Measurements from ENCODE around the gene CRCP.

CRCP gene

GRCh38 chr7:66186991-66187390 lies 72.3 kb downstream of the CRCP start:
- DNase-seq (ENCODE audit: low read depth, low spot score) = no peak
- Histone ChIP-seq H3K9me3 (ENCODE audit: insufficient read depth, low read length) (peaks cover 6% of the 10 kb centered on the region; the same call in 1 of the 2 replicates), H3K9ac (ENCODE audit: insufficient read length, low read depth) (no peak overlapping the region), H3K4me1 (ENCODE audit: insufficient read depth, insufficient read length) (no peaks in the 10 kb centered on the region), H3K36me3 (ENCODE audit: insufficient read depth, insufficient read length, low read length) (no peaks in the 10 kb centered on the region), H3K4me3 (ENCODE audit: insufficient read length, low read depth) (no peak overlapping the region), H3K27me3 (ENCODE audit: insufficient read depth, insufficient read length) (no peaks in the 10 kb centered on the region)
- TF ChIP-seq SUZ12 (IDR thresholded peaks at IDR 0.05; ENCODE audit: extremely low read depth, insufficient read depth, insufficient read length) (no peak), ZNF274 (IDR thresholded peaks at IDR 0.05; ENCODE audit: low read depth, low read length) (no peak), YY1 (IDR thresholded peaks at IDR 0.05; ENCODE audit: insufficient read depth, insufficient read length) (no peak)

GRCh38 chr7:66187905-66188304 lies 73.3 kb downstream of the CRCP start:
- no peaks in the 10 kb centered on the region for H3K27me3 ChIP-seq (ENCODE audit: insufficient read depth, insufficient read length)
- H3K9ac ChIP-seq (ENCODE audit: insufficient read length, low read depth) = no peak overlapping the region
- TF ChIP-seq YY1 (IDR thresholded peaks at IDR 0.05; ENCODE audit: insufficient read depth, insufficient read length) = no peak
- TF ChIP-seq SUZ12 (IDR thresholded peaks at IDR 0.05; ENCODE audit: extremely low read depth, insufficient read depth, insufficient read length) = no peak
- no peak for TF ChIP-seq ZNF274 (IDR thresholded peaks at IDR 0.05; ENCODE audit: low read depth, low read length)
- H3K4me1 ChIP-seq (ENCODE audit: insufficient read depth, insufficient read length) = no peaks in the 10 kb centered on the region
- no peak for DNase-seq (ENCODE audit: low read depth, low spot score)
- no peaks in the 10 kb centered on the region for H3K36me3 ChIP-seq (ENCODE audit: insufficient read depth, insufficient read length, low read length)
- no peak overlapping the region for H3K4me3 ChIP-seq (ENCODE audit: insufficient read length, low read depth)
- peaks cover 6% of the 10 kb centered on the region; the same call in 1 of the 2 replicates for H3K9me3 ChIP-seq (ENCODE audit: insufficient read depth, low read length)

GRCh38 chr7:66188645-66189044 lies 74.0 kb downstream of the CRCP start:
- no peak overlapping the region for H3K4me3 ChIP-seq (ENCODE audit: insufficient read length, low read depth)
- TF ChIP-seq ZNF274 (IDR thresholded peaks at IDR 0.05; ENCODE audit: low read depth, low read length) (no peak), SUZ12 (IDR thresholded peaks at IDR 0.05; ENCODE audit: extremely low read depth, insufficient read depth, insufficient read length) (no peak), YY1 (IDR thresholded peaks at IDR 0.05; ENCODE audit: insufficient read depth, insufficient read length) (no peak)
- no peaks in the 10 kb centered on the region for H3K27me3 ChIP-seq (ENCODE audit: insufficient read depth, insufficient read length)
- no peak overlapping the region for H3K9ac ChIP-seq (ENCODE audit: insufficient read length, low read depth)
- no peaks in the 10 kb centered on the region for H3K36me3 ChIP-seq (ENCODE audit: insufficient read depth, insufficient read length, low read length)
- DNase-seq (ENCODE audit: low read depth, low spot score) = no peak
- peaks cover 6% of the 10 kb centered on the region; the same call in 1 of the 2 replicates for H3K9me3 ChIP-seq (ENCODE audit: insufficient read depth, low read length)
- no peaks in the 10 kb centered on the region for H3K4me1 ChIP-seq (ENCODE audit: insufficient read depth, insufficient read length)

DNA sequence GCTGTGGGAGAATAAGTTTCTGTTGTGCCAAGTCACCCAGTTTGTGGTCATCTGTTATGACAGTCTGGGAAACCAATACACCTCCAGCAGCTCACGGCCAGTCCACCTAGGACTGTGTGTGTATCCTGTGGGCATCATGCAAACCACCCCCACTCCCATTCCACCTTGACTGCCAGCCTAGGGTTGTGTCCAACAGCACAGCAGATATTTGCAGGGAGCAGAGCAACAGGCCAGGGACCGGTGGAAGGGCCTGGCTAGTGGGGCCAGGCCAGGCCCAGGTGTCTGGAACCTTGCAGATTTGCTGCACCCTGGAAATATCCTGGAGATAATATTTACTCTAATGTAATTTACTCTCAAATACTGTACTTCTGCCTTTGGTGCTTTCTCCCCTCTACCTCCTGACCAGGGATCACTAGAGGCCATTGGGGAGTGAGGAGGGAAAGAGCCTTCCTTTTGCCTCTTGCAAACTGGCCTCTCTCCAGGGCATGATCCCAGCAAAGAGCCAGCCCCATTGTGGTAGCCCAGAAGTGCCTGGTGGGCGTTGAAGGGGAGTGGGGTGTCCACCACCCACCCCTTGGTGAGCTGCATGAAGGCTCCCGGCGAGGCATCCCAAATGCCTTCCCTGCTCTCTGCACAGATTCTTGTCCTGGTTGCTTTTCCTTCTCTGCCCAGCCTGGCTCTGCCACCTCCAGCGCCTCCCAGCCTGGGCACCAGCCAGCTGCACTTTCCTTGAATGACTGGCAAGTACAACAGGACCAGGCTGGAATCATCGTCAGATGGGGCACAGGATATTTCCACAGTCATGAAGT lies 75.3 kb downstream of the CRCP start:
- H3K27me3 ChIP-seq (ENCODE audit: insufficient read depth, insufficient read length) = no peaks in the 10 kb centered on the region
- no peaks in the 10 kb centered on the region for H3K4me1 ChIP-seq (ENCODE audit: insufficient read depth, insufficient read length)
- H3K36me3 ChIP-seq (ENCODE audit: insufficient read depth, insufficient read length, low read length) = no peaks in the 10 kb centered on the region
- no peak for DNase-seq (ENCODE audit: low read depth, low spot score)
- TF ChIP-seq YY1 (IDR thresholded peaks at IDR 0.05; ENCODE audit: insufficient read depth, insufficient read length) = no peak
- no peak for TF ChIP-seq ZNF274 (IDR thresholded peaks at IDR 0.05; ENCODE audit: low read depth, low read length)
- TF ChIP-seq SUZ12 (IDR thresholded peaks at IDR 0.05; ENCODE audit: extremely low read depth, insufficient read depth, insufficient read length) = no peak
- no peak overlapping the region for H3K4me3 ChIP-seq (ENCODE audit: insufficient read length, low read depth)
- H3K9ac ChIP-seq (ENCODE audit: insufficient read length, low read depth) = no peak overlapping the region
- H3K9me3 ChIP-seq (ENCODE audit: insufficient read depth, low read length) = peaks cover 6% of the 10 kb centered on the region; the same call in 1 of the 2 replicates

GRCh38 chr7:66190504-66190857 lies 75.8 kb downstream of the CRCP start:
- no peaks in the 10 kb centered on the region for H3K27me3 ChIP-seq (ENCODE audit: insufficient read depth, insufficient read length)
- H3K36me3 ChIP-seq (ENCODE audit: insufficient read depth, insufficient read length, low read length) = no peaks in the 10 kb centered on the region
- H3K9me3 ChIP-seq (ENCODE audit: insufficient read depth, low read length) = peaks cover 6% of the 10 kb centered on the region; the same call in 1 of the 2 replicates
- TF ChIP-seq YY1 (IDR thresholded peaks at IDR 0.05; ENCODE audit: insufficient read depth, insufficient read length) (no peak), ZNF274 (IDR thresholded peaks at IDR 0.05; ENCODE audit: low read depth, low read length) (no peak), SUZ12 (IDR thresholded peaks at IDR 0.05; ENCODE audit: extremely low read depth, insufficient read depth, insufficient read length) (no peak)
- H3K4me3 ChIP-seq (ENCODE audit: insufficient read length, low read depth) = no peak overlapping the region
- H3K9ac ChIP-seq (ENCODE audit: insufficient read length, low read depth) = no peak overlapping the region
- DNase-seq (ENCODE audit: low read depth, low spot score) = no peak
- H3K4me1 ChIP-seq (ENCODE audit: insufficient read depth, insufficient read length) = no peaks in the 10 kb centered on the region

GRCh38 chr7:66193146-66193725 lies 78.6 kb downstream of the CRCP start:
- H3K36me3 ChIP-seq (ENCODE audit: insufficient read depth, insufficient read length, low read length) = no peaks in the 10 kb centered on the region
- no peak overlapping the region for H3K4me3 ChIP-seq (ENCODE audit: insufficient read length, low read depth)
- TF ChIP-seq ZNF274 (IDR thresholded peaks at IDR 0.05; ENCODE audit: low read depth, low read length) (no peak), YY1 (IDR thresholded peaks at IDR 0.05; ENCODE audit: insufficient read depth, insufficient read length) (no peak), SUZ12 (IDR thresholded peaks at IDR 0.05; ENCODE audit: extremely low read depth, insufficient read depth, insufficient read length) (no peak)
- H3K9ac ChIP-seq (ENCODE audit: insufficient read length, low read depth) = no peak overlapping the region
- H3K4me1 ChIP-seq (ENCODE audit: insufficient read depth, insufficient read length) = peaks cover 5% of the 10 kb centered on the region
- DNase-seq (ENCODE audit: low read depth, low spot score) = no peak
- H3K27me3 ChIP-seq (ENCODE audit: insufficient read depth, insufficient read length) = no peaks in the 10 kb centered on the region
- no peaks in the 10 kb centered on the region for H3K9me3 ChIP-seq (ENCODE audit: insufficient read depth, low read length)

DNA sequence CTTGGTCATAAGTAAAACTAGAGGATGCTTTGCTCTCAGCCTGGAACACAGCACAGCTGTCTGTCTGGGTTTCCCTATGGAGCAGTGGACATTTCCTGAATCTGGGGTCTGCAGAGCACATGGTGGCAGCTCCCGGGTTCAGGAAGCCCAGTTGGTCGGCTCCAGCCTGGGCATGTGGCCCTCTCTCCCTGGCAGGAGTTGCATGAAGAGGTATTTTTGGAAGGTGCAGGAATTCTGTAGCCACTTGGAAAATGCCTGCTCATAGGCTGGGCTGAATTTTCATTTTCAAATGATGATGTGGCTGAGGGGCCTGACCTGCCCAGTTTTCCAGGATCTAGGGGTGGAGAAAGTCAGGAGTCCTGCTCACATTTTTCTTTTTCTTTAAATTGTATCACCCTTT lies 83.8 kb downstream of the CRCP start:
- TF ChIP-seq SUZ12 (IDR thresholded peaks at IDR 0.05; ENCODE audit: extremely low read depth, insufficient read depth, insufficient read length) = no peak
- no peak for TF ChIP-seq ZNF274 (IDR thresholded peaks at IDR 0.05; ENCODE audit: low read depth, low read length)
- TF ChIP-seq YY1 (IDR thresholded peaks at IDR 0.05; ENCODE audit: insufficient read depth, insufficient read length) = no peak
- peaks cover 5% of the 10 kb centered on the region for H3K4me1 ChIP-seq (ENCODE audit: insufficient read depth, insufficient read length)
- no peak for DNase-seq (ENCODE audit: low read depth, low spot score)
- no peaks in the 10 kb centered on the region for H3K27me3 ChIP-seq (ENCODE audit: insufficient read depth, insufficient read length)
- H3K9ac ChIP-seq (ENCODE audit: insufficient read length, low read depth) = no peak overlapping the region
- no peak overlapping the region for H3K4me3 ChIP-seq (ENCODE audit: insufficient read length, low read depth)
- no peaks in the 10 kb centered on the region for H3K36me3 ChIP-seq (ENCODE audit: insufficient read depth, insufficient read length, low read length)
- no peaks in the 10 kb centered on the region for H3K9me3 ChIP-seq (ENCODE audit: insufficient read depth, low read length)

Data from NT2/D1 (cell line).